IPS-NIHi11 (cell line): ENCODE data around the gene RNU4-1.

Experiments
- DNase-seq: peaks from one replicate; pipeline ENCODE4 v3.0.0; 2012; ENCODE audit warnings: mixed read lengths, low spot score

Gene RNU4-1

GRCh38 chr12:120290609-120291305 lies 2.3 kb downstream of the RNU4-1 start:
- peak; percentile 15 for DNase-seq

DNA sequence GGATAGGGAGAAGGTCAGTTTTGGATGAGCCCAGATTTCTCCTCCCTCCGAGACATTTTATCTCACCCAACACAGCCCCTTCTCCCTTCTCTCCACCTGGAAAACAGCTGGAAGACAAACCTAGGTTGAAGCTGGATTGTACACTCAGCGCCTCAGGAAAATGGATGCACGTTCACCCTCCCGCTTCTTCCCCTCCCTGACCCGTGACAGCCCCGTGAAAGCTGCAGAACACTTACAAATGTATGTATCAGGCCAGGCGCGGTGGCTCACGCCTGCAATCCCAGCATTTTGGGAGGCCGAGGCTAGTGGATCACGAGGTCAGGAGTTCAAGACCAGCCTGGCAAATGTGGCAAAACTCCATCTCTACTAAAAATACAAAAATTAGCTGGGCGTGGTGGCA lies 5.5 kb downstream of the RNU4-1 start:
- no peak for DNase-seq

- DNase-seq = no peak
These were observed 6.1 kb downstream of the RNU4-1 start for GRCh38 chr12:120286768-120287490.

GRCh38 chr12:120284381-120284780 lies 8.7 kb downstream of the RNU4-1 start:
- no peak for DNase-seq

DNA sequence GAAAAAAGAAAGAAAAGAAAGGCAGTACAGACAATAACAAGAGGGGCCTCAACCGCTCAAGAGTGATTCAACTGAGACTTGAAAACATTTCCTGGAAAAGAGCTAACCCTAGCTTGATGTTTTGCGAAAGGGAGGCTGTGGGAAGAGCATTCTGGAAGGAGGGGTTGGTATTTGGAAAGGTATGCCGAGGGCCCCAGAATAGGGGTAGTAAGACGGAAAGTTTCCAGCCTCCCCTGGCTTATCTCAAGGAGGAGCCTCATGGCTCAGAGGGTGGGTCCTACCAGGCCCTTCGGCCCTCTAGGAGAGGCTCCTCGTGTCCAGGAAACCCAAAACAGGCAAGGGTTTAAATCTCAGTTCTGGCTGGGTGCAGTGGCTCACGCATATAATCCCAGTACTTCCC lies 9.7 kb downstream of the RNU4-1 start:
- no peak for DNase-seq

- DNase-seq = no peak
These were observed 14.6 kb downstream of the RNU4-1 start for GRCh38 chr12:120278137-120279069.

DNA sequence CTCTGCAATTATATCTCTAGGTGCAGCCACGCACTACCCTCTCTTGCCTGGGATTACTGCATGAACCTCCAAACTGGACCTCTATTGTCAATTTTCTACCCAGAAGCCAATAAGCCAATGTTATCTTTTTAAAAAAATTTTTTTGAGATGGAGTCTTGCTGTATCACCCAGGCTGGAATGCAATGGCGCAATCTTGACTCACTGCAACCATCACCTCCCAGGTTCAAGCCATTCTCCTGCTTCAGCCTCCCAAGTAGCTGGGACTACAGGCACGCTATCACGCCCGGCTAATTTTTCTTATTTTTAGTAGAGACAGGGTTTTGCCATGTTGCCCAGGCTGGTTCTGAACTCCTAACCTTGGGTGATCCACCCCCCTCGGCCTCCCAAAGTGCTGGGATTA lies 16.3 kb downstream of the RNU4-1 start:
- DNase-seq = no peak

DNA sequence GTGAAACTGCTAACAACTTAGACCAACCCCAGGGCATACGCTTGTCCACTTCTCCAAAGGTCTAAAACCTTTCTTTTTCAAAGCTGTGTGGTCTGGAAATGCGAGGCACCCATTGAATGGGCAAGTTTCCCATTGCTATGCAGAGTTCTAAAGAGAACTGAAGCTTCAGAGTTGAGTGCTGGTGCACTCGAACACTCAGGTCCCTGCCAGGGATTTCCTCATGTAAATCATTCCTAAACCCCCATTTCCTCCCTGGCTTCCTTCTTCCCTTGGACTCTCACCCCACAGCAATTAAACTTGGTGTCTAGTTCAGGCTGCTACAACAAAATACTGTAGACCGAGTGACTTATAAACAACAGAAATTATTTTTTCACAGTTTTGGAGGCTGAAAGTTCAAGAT lies 25.3 kb downstream of the RNU4-1 start:
- no peak for DNase-seq

DNA sequence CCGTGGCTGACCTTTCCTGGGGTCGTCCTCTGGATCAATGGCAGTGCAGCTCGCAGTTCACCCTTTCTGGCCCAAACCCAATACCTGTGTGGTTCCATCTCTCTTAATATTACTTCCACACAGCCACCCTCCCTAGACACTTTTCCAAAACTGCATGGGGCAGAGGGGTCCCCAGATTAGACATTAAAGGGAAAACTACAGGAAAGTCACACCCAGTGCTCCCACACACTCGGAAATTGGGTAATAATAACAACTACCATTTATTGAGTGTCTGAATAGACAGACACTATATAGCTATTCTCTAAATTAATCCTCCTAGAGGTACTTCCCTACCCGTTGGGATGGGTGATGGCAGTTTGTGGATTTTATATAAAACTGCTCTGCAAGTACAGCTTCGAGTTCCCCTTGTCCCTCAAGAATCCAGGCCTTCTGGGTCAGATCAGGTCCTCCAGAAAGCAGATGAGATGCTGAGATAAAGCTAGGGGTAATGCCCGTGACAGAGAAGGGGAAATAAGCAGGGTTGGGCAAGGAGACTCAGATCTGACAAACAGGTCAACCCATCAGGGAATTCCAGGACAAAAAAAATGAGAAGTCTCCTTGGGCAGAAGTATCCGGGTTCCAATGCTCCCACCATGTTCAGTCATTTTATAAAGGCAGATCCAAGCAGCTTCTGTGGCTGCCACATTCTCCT lies 26.7 kb downstream of the RNU4-1 start:
- no peak for DNase-seq

- DNase-seq = peak; percentile 98
These were observed 27.4 kb downstream of the RNU4-1 start, which contains the start of gene PXN for GRCh38 chr12:120265473-120266179. Gene PXN (minus strand): TSS chr12:120265730. CDS start chr12:120265629, 101 bp downstream.

- DNase-seq = no peak
These were observed 28.0 kb downstream of the RNU4-1 start for GRCh38 chr12:120264904-120265472.

- no peak for DNase-seq
These were observed 28.7 kb downstream of the RNU4-1 start for GRCh38 chr12:120264086-120264903.

- no peak for DNase-seq
These were observed 29.3 kb downstream of the RNU4-1 start for GRCh38 chr12:120263748-120264085.

DNA sequence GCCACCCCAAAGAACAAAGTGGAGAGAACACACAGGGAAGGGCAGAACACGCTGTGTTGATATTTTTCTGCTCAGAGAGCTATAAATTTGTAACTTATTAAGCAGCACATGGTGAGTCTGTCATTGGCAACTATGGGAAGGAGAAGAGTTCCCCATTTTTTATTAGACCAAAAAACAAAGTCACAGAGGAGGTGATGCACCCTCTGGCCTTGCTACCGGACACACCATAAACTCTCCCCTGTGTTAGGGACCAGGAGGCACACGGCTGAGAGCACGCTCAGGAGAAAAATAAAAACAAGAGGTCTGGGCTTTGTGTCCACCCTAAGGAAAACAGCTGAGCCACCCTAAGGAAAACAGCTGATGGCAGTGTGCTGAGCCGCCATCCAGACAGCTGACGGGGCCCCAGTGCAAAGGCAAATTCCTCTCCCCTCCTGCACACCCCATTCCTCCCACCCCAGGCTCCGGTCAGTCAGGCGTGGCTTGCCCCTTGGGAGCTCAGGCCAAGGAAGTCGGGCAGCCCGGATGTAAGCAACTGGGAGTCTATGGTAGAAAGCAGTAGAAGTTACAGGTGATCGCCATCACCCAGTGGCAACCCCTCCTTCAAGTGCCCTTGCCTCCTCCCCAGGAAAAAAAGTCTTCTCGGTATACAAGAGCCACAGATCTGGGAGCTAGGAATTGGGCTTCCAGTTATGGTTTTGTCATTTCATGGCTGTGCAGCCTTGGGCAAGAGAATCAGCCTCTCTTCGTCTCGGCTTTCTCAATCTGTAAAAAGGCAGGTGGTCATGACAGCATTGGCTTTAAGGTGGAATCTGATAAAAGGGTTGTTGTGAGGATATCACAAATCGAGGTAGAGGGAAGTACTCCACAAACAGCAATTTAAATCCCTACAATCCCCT lies 29.9 kb downstream of the RNU4-1 start:
- DNase-seq = no peak

DNA sequence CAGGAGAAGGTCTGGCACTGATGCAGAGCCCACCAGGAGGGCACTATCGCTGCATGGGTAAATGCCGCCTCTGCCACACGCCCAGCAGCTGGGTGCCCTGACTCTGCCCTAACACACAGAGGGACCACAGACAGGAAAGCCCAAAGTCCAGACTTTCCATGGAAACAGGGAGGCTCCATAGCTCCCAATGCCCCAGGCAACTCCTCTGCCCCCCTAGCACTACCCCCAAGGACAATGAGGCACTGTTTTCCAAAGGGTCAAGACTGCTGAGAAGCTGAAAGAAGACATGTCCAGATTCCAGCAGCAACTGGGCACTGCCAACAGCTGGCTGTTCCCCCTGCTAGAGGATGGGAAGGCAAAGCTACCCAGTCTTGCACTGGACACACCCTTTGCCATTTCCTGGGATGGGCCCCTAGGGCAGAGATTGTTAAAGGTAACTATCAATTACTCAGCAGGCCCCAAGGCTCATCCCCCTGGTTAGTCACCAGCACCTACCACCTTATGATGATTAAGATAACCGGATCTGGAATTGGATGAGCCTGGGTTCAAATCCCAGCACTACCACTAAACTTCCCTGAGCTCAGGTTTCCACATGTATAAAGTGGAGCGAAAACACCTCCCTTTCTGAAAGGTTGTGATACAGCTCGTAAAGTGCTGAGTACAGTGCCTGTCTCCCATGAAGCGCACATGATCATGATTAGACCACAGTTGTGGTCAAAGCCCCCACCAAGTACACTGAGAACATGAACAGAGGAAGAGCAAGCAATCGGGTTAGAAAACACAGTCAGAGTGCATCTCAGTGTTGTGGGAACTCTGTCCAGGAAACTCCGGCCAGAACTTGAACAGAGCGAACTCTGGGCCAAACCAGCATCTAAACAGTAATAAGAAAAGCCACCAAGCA lies 30.8 kb downstream of the RNU4-1 start:
- DNase-seq = no peak

DNA sequence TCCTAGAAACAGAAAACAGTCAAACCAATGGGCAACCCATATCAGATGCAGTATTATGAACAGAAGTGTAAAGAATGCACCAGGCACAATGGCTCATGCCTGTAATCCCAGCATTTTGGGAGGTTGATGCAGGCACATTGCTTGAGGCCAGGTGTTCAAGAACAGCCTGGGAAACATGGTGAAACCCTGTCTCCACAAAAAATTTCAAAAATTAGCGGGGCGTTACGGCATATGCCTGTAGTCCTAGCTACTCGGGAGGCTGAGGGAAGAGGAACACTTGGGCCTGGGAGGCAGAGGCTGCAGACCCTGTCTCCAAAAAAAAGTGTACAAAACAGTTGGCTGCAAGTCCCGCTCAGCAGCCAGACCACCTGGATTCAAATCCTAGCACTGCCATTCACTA lies 32.4 kb downstream of the RNU4-1 start:
- no peak for DNase-seq

DNA sequence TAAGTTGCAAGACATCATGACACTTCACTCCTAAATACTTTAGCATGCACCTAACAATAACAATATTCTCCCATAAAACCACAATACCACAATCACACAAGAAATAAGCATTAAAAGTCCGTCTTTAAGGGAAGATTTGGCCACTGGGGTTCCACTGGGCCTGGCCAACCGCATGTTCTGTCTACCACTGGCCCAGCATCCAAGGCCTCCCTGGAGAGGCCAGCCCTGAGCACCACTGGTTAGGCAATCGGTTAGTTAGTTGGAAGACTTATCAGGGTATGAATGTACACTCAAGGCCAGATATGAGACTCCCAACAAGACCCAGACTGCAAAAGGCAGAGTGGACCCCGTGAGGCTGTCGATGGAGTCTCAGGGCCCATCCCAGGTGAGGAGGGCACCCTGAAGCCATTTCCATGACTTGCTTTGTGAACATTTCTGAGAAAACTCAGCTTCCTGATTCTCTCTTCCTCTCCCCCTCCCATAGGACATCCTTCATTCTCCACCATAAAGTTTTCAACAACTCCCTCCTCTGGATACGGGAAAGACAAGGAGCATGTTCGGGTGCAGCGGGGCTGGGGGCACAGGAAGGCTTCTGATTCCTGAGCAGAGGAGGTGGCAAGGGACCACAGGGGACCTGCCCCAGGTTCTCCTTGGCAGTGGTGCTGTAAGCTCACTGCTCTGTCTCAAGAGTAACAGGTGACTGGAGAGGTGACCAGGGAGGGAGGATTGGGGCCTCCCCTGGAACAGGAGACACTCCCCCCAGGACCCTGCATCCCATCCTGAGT lies 33.4 kb downstream of the RNU4-1 start:
- no peak for DNase-seq
